VCaP (cell line): ENCODE measurements around the gene SLC43A1.

ENCODE experiments used
- H3K27ac ChIP-seq: fragments of 450-650 bp; 2 replicates; pipeline ENCODE4 v1.5.1; 2017
- TF ChIP-seq, protein P1 (sequence below): fragments of 450-650 bp; conservative IDR thresholded peaks from 2 replicates; pipeline ENCODE4 v1.5.1; 2017; ENCODE audit warnings: mild to moderate bottlenecking, moderate library complexity

Gene SLC43A1

GRCh38 chr11:57440744-57441414 is 74.6 kb downstream of the SLC43A1 start:
- no peak overlapping the region for H3K27ac ChIP-seq
- TF ChIP-seq, protein P1, sequence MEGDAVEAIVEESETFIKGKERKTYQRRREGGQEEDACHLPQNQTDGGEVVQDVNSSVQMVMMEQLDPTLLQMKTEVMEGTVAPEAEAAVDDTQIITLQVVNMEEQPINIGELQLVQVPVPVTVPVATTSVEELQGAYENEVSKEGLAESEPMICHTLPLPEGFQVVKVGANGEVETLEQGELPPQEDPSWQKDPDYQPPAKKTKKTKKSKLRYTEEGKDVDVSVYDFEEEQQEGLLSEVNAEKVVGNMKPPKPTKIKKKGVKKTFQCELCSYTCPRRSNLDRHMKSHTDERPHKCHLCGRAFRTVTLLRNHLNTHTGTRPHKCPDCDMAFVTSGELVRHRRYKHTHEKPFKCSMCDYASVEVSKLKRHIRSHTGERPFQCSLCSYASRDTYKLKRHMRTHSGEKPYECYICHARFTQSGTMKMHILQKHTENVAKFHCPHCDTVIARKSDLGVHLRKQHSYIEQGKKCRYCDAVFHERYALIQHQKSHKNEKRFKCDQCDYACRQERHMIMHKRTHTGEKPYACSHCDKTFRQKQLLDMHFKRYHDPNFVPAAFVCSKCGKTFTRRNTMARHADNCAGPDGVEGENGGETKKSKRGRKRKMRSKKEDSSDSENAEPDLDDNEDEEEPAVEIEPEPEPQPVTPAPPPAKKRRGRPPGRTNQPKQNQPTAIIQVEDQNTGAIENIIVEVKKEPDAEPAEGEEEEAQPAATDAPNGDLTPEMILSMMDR = no peak

DNA sequence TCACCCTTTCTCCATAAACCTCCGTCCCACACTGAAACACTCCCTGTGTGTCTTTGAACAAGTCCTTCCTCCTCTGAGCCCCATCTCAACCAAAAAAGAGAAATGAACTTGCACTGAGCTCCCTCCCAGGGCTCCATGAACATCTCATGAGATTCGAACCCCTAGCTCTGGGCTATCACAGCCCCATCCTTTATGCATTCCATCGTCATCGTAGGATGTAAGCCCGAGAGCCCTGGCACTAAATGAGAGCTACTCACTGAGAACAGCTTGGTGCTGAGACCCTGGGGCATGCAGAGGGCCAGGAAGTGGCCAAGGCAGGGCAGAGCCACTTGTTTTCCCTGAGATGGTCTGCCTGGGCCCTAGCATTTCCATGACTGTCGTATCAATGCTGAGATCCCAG is 75.7 kb downstream of the SLC43A1 start:
- H3K27ac ChIP-seq = no peak overlapping the region
- TF ChIP-seq, protein P1 = no peak

DNA sequence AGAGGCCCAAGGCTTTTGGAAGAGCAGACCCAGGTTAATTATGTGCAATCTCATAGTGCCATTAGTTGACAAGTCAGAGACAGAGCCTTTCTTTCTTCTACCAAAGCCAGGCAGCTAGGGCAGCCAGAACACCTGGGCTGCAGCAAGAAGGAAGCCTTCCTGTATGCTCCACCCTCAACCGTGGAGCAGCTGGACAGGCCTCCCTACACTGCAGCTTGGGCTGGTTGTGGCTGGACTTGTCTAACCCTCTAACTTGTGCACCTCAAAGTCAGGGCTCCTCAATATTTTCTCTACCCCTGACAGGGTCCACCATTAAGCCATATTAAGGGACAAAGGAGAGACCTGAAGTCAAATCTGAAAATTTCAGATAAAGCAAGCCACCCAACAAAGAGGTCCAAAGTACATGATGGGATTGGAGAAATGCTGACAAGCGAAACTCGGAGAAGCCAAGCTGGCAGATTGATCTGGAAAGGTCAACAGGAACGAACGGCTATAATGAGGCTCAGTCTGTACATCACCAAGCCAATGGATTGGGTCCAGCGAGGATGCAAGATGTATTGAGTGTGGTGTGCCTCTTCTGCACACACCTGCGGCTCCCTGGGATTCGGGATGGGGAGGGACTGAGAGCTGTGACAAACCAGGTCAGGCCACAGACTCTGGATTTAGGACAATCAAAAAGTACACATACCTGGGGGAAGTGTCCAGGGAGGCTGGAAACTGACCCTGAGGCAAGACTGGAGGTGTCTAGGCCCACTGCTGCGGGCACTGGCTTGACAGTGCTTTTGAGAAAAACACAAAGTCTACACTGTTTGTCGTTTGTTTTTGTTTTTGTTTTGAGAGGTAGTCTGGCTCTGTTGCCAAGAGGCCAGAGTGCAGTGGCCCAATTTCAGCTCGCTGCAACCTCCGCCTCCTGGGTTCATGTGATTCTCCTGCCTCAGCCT is 76.9 kb downstream of the SLC43A1 start:
- TF ChIP-seq, protein P1 = no peak
- no peak overlapping the region for H3K27ac ChIP-seq

DNA sequence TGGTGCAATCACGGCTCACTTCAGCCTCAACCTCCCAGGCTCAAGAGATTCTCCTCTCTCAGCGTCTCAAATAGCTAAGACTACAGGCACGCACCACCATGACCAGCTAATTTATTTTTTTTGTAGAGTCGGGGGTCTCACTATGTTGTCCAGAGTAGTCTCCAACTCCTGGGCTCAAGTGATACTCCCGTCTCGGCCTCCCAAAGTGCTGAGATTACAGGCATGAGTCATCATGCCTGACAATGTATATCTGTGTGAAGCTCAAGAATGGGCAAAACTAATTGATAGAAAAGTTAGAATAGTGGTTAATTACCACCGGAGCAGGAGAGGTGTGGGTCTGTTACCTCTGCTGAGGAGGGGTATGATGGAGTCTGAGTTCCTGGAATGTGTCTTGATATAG is 79.5 kb downstream of the SLC43A1 start:
- no peak overlapping the region for H3K27ac ChIP-seq
- TF ChIP-seq, protein P1 = no peak

DNA sequence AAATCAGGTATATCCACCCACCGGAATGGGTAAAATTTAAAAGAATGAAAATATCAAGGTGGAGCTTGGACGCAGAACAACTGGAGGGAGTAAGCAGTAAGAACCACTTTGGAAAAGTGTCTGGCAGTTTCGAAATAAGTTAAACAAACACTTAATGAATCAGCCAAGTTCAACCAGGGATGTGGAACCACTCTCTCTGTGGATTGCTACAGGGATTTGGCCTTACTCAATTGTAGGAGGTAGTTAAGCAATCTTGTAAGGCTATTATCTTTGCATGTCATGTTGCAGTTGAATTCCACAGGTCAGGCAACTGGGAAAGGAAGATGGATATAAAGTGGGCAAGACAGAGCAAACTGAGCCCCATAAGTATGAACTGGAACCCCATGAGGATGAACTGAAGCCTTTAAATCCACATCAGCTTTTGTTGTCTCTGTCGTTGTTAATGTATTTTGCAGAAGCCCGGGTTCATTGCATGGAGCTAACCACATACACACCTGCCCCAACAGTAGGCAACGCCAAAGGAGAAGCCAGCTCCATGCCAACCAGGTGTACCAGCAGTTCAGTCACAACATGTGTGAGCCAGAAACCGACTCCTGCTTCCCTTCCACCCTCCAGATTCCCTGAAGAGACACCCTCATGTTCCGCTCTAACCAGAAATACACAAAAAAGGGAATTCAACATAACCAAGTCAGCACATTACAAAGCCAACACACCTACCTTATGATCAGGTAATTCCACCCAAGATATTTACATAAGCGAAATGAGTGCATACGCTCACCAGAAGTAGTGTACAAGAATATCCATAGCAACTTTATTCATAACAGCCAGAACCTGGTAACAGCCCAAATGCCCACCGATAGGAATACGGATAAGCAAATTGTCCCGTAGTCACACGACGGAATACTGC is 80.6 kb downstream of the SLC43A1 start:
- TF ChIP-seq, protein P1 = no peak
- H3K27ac ChIP-seq = no peak overlapping the region
